Neutrophil (primary cell): ENCODE results near the gene CPED1.
"Not testable (repeated sequence)": the region's sequence is repeated elsewhere in the genome, so short reads cannot be mapped to it uniquely, and the experiment has no call there.

Experiments
- H3K27ac ChIP-seq: fragments of 200-600 bp; sonication (generic); 2 replicates; pipeline ENCODE4 v1.5.1; 2016; ENCODE audit warnings: mild to moderate bottlenecking, moderate library complexity
- H3K27me3 ChIP-seq: fragments of 200-600 bp; sonication (generic); 2 replicates; pipeline ENCODE4 v1.6.0; 2016; ENCODE audit warnings: mild to moderate bottlenecking
- H3K36me3 ChIP-seq: fragments of 200-600 bp; sonication (generic); 2 replicates; pipeline ENCODE4 v1.5.1; 2017
- H3K4me1 ChIP-seq, 2 experiments: fragments of 200-600 bp in 1 of 2; sonication (generic) in 1 of 2; 1 replicate in 1 of 2; 2 replicates in 1 of 2; pipeline versions ENCODE4 v1.5.1 to v1.6.1; 2013 to 2016; ENCODE audit warnings: low read depth in 1 of 2, low read length in 1 of 2, mild to moderate bottlenecking in 1 of 2, moderate library complexity in 1 of 2; ENCODE audit not compliant: control insufficient read depth in 1 of 2, insufficient read depth in 1 of 2
- H3K4me3 ChIP-seq, 2 experiments: fragments of 200-600 bp in 1 of 2; sonication (generic) in 1 of 2; 1 replicate in 1 of 2; 2 replicates in 1 of 2; pipeline ENCODE4 v1.5.1; 2013 to 2016; ENCODE audit warnings: low read depth in 1 of 2, low read length in 1 of 2, mild to moderate bottlenecking in 1 of 2, moderate library complexity in 1 of 2
- H3K9me3 ChIP-seq: fragments of 200-600 bp; sonication (generic); 2 replicates; pipeline ENCODE4 v1.5.1; 2016
- CTCF ChIP-seq: fragments of 200-600 bp; sonication (generic); IDR thresholded peaks from 2 replicates; pipeline ENCODE4 v1.5.1; 2016; ENCODE audit warnings: antibody characterized with exemption

The CPED1 gene

GRCh38 chr7:121285066-121285667 is 296.7 kb downstream of the CPED1 start:
- Histone ChIP-seq H3K9me3 (no peaks in the 10 kb centered on the region), H3K4me1 (no peaks in the 10 kb centered on the region), H3K27me3 (no peaks in the 10 kb centered on the region), H3K4me3 (no peak overlapping the region), H3K36me3 (no peaks in the 10 kb centered on the region), H3K27ac (no peak overlapping the region)
- no peak for TF ChIP-seq CTCF

- Histone ChIP-seq H3K27ac (no peak overlapping the region), H3K9me3 (no peaks in the 10 kb centered on the region), H3K4me3 (no peak overlapping the region), H3K4me1 (no peaks in the 10 kb centered on the region), H3K36me3 (no peaks in the 10 kb centered on the region), H3K27me3 (no peaks in the 10 kb centered on the region)
- no peak for TF ChIP-seq CTCF
Observed at GRCh38 chr7:121286186-121286585, 297.7 kb downstream of the CPED1 start.

GRCh38 chr7:121286742-121287734 is 298.5 kb downstream of the CPED1 start:
- no peak for TF ChIP-seq CTCF
- Histone ChIP-seq H3K27ac (no peak overlapping the region), H3K4me3 (no peak overlapping the region), H3K36me3 (no peaks in the 10 kb centered on the region), H3K4me1 (no peaks in the 10 kb centered on the region), H3K9me3 (no peaks in the 10 kb centered on the region), H3K27me3 (no peaks in the 10 kb centered on the region)

- H3K27ac ChIP-seq, result no peak overlapping the region
- H3K4me3 ChIP-seq, result no peak overlapping the region
Observed at GRCh38 chr7:121288894-121289293, 300.4 kb downstream of the CPED1 start.

GRCh38 chr7:121289930-121290329 is 301.4 kb downstream of the CPED1 start:
- not testable (repeated sequence) for H3K36me3 ChIP-seq, H3K4me3 ChIP-seq

More at GRCh38 chr7:121288894-121289293, 300.4 kb downstream of the CPED1 start:
- Histone ChIP-seq H3K4me1 (no peaks in the 10 kb centered on the region), H3K27me3 (no peaks in the 10 kb centered on the region), H3K9me3 (no peaks in the 10 kb centered on the region), H3K36me3 (no peaks in the 10 kb centered on the region)
- no peak for TF ChIP-seq CTCF

GRCh38 chr7:121294448-121294992 is 306.0 kb downstream of the CPED1 start:
- Histone ChIP-seq H3K4me1 (no peaks in the 10 kb centered on the region), H3K36me3 (no peaks in the 10 kb centered on the region), H3K27me3 (no peaks in the 10 kb centered on the region), H3K4me3 (no peak overlapping the region), H3K9me3 (no peaks in the 10 kb centered on the region), H3K27ac (no peak overlapping the region)
- TF ChIP-seq CTCF, result no peak

More at GRCh38 chr7:121289930-121290329, 301.4 kb downstream of the CPED1 start:
- H3K4me1 ChIP-seq, H3K27me3 ChIP-seq, H3K9me3 ChIP-seq, H3K27ac ChIP-seq: not testable (repeated sequence)
